ENCODE data around the gene PTPRN2. TPM values are rescaled to one million over a fixed set of nuclear protein-coding genes. Genes with fewer than 3 reads are reported as not detected.

Gene PTPRN2
- total and polyA plus RNA-seq, 2 donors (not counting 3 experiments of a cell fraction or from before 2014, with no cell fraction given) = 0.62 to 0.88 TPM

DNA sequence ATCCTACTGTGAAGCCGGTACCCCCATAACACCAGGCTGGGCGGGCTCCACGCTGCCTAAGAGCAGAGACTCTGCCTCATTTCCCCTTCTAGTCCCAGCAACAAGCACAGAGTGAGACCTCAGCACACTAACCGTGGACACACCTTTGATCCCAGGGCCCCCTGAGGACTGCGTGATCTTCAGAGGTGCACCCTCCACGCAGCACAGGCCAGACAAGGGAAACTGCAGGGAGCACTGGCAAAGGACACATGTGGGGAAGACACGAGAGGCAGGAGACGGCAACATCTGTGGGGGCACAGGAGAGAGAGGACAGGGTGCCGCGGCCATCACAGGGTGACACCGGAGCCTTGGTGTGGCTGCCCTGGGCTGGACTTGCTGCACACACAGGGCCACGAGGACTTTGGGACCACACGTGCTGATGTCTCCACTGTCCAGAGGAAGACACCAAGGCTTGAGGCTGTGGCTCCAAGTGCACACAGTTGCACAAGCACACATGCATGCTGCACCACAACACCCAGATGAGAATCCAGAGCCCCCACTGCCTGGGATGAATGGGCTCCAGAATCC is 128.8 kb downstream of the PTPRN2 start:
- H3K79me2 ChIP-seq (ENCODE audit: control insufficient read depth, insufficient read depth, low read length) = no peaks in the 10 kb centered on the region
- no peak overlapping the region for H3K27ac ChIP-seq (ENCODE audit: insufficient read depth, low read depth, low read length)
- ChIA-PET POLR2A (no interaction called here), CTCF (no interaction called here)
- no peaks in the 10 kb centered on the region for H3K9me1 ChIP-seq (replicated peaks; ENCODE audit: control insufficient read depth, extremely low read depth, insufficient read depth, low read length)
- H3K36me3 ChIP-seq (ENCODE audit: control insufficient read depth in 2 of 2, extremely low read depth in 1 of 2, insufficient read depth in 2 of 2, low read length in 2 of 2) = no peaks in the 10 kb centered on the region
- FAIRE-seq (no peak), DNase-seq (ENCODE audit: low read depth, low spot score) (no peak)
- BruUV-seq (replicated peaks) = no TSS peak
- H3K4me3 ChIP-seq (replicated peaks in 1 of 3; ENCODE audit: insufficient read depth in 1 of 3, low read depth in 1 of 3, low read length in 3 of 3) = no peak overlapping the region
- TF ChIP-seq POLR2AphosphoS5 (IDR thresholded peaks at IDR 0.05; ENCODE audit: insufficient read depth, low read depth, low read length) = no peak
- no peak for TF ChIP-seq FOS (IDR thresholded peaks at IDR 0.05; ENCODE audit: borderline replicate concordance, insufficient read depth, low read length)
- no peak for TF ChIP-seq POLR2A (IDR thresholded peaks at IDR 0.05; ENCODE audit: low read depth, low read length)
- TF ChIP-seq, protein P1, sequence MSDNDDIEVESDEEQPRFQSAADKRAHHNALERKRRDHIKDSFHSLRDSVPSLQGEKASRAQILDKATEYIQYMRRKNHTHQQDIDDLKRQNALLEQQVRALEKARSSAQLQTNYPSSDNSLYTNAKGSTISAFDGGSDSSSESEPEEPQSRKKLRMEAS (IDR thresholded peaks at IDR 0.05; ENCODE audit: insufficient read depth, insufficient read length) = no peak
- no peak for TF ChIP-seq JUN (IDR thresholded peaks at IDR 0.05; ENCODE audit: borderline replicate concordance, insufficient read depth, insufficient read length, low read depth)
- TF ChIP-seq EZH2 (IDR thresholded peaks at IDR 0.05; ENCODE audit: borderline replicate concordance, low read depth, low read length, severe bottlenecking) = no peak
- TF ChIP-seq GATA2 (IDR thresholded peaks at IDR 0.05; ENCODE audit: insufficient read depth, insufficient read length, low read depth, low read length) = no peak
- TF ChIP-seq, protein P2, sequence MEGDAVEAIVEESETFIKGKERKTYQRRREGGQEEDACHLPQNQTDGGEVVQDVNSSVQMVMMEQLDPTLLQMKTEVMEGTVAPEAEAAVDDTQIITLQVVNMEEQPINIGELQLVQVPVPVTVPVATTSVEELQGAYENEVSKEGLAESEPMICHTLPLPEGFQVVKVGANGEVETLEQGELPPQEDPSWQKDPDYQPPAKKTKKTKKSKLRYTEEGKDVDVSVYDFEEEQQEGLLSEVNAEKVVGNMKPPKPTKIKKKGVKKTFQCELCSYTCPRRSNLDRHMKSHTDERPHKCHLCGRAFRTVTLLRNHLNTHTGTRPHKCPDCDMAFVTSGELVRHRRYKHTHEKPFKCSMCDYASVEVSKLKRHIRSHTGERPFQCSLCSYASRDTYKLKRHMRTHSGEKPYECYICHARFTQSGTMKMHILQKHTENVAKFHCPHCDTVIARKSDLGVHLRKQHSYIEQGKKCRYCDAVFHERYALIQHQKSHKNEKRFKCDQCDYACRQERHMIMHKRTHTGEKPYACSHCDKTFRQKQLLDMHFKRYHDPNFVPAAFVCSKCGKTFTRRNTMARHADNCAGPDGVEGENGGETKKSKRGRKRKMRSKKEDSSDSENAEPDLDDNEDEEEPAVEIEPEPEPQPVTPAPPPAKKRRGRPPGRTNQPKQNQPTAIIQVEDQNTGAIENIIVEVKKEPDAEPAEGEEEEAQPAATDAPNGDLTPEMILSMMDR (IDR thresholded peaks at IDR 0.05; ENCODE audit: extremely low read depth in 1 of 2, insufficient read depth in 1 of 2, low read depth in 1 of 2, low read length in 2 of 2) = no peak
- TF ChIP-seq MYC (IDR thresholded peaks at IDR 0.05; ENCODE audit: low read depth, low read length) = no peak
- H3K9ac ChIP-seq (replicated peaks; ENCODE audit: extremely low read depth, insufficient read depth, low read length) = no peak overlapping the region
- dilution Hi-C loops (cut with MboI; ENCODE audit: extremely low pct_ligation_motif_present, low sequenced_read_pairs) = no loop called here
- no peaks in the 10 kb centered on the region for H3K4me1 ChIP-seq (ENCODE audit: control insufficient read depth, extremely low read depth, insufficient read depth, low read length)
- H4K20me1 ChIP-seq (replicated peaks; ENCODE audit: control insufficient read depth, extremely low read depth, insufficient read depth, low read length) = no peaks in the 10 kb centered on the region
- peaks cover 3% of the 10 kb centered on the region for H3K9me3 ChIP-seq (replicated peaks; ENCODE audit: control insufficient read depth, insufficient read depth, low read length)
- no peak overlapping the region for H3K4me2 ChIP-seq (ENCODE audit: insufficient read depth, low read length)
- H2AFZ ChIP-seq (ENCODE audit: low read depth, low read length) = no peak overlapping the region
- no peaks in the 10 kb centered on the region for H3K27me3 ChIP-seq (ENCODE audit: control insufficient read depth in 2 of 2, insufficient read depth in 2 of 2, low read length in 2 of 2)
- intact Hi-C loops (cut with micrococcal nuclease) = no loop called here

Data from endothelial cell of umbilical vein (primary cell).